Adrenal gland (tissue), 12 donors: ENCODE results near the gene HOXD1. TPM values are rescaled to one million over a fixed set of nuclear protein-coding genes. Genes with fewer than 3 reads are reported as not detected.

Experiments used
- DNase-seq, 7 donors: peaks; one replicate each; pipeline ENCODE4 v3.0.0-alpha.2; 2019 to 2020
- H3K27ac ChIP-seq, 5 donors: fragments of 200-600 bp; sonication (generic) in 4 of 5; 1 replicate in 3 of 5; 2 replicates in 2 of 5; pipeline versions ENCODE4 v1.5.1 to v1.8.0; 2016 to 2020; ENCODE audit warnings: mild to moderate bottlenecking in 1 of 5
- H3K27me3 ChIP-seq: fragments of 200-600 bp; 2 replicates; pipeline ENCODE4 v1.8.0; 2021
- H3K36me3 ChIP-seq, 2 donors: fragments of 200-600 bp; replicated peaks in 1 of 2; 1 replicate in 1 of 2; 2 replicates in 1 of 2; pipeline versions ENCODE4 v1.5.1 to v1.8.0; 2018 to 2022
- H3K4me1 ChIP-seq, 2 donors: fragments of 200-600 bp; replicated peaks in 1 of 2; 1 replicate in 1 of 2; 2 replicates in 1 of 2; pipeline versions ENCODE4 v1.5.1 to v1.8.0; 2018 to 2021
- H3K4me3 ChIP-seq, 4 donors: fragments of 200-600 bp; sonication (generic) in 3 of 4; one replicate each; pipeline ENCODE4 v1.5.1; 2016 to 2018
- H3K9me3 ChIP-seq, 3 donors: fragments of 200-600 bp; sonication (generic) in 1 of 3; replicated peaks in 1 of 3; 1 replicate in 2 of 3; 2 replicates in 1 of 3; pipeline versions ENCODE4 v1.5.1 to v1.8.0; 2016 to 2021
- POLR2A ChIP-seq, 2 donors: fragments of 450-650 bp; IDR thresholded peaks; one replicate each; pipeline ENCODE4 v1.6.1; 2017; ENCODE audit warnings: antibody characterized with exemption in 2 of 2, mild to moderate bottlenecking in 2 of 2, moderate library complexity in 1 of 2
- WGBS, 4 donors: extraction: QIAGEN DNeasy Blood & Tissue Kit in 2 of 4; methylation state at CpG; one replicate each; pipeline versions ENCODE4 v1.1.5 to v1.1.7; 2013 to 2017; 5-methylcytosine and 5-hydroxymethylcytosine counted together
- intact Hi-C, 2 donors: fragments of 100-400 bp; cut with DNase I; formaldehyde crosslinking; loops; one replicate each; pipeline versions ENCODE4 v1.14.1 to v1.15.0; 2022 to 2023
- polyA plus RNA-seq, 3 donors: library from polyadenylated mRNA; stranded (reverse); fragments of 200-250 nt in 2 of 3; fragments of 350-450 nt in 1 of 3; fragmentation: Illumina TruSeq in 1 of 3; extraction: RNeasy Lipid Tissue Mini Kit (QIAGEN cat#74804) in 1 of 3; gene quantifications; one replicate each; pipeline ENCODE4 v1.2.3, GENCODE V29; 2013 to 2014
- total RNA-seq, 9 donors: library from RNA; depleted of rRNA in 4 of 9; stranded (reverse); fragments of >200 nt in 4 of 9; fragments of 120-200 nt in 1 of 9; fragmentation: NEBNext Ultra II Directional in 1 of 9; extraction: Animal tissue kit (Norgen Biotek cat#: 25700) in 1 of 9; gene quantifications; one replicate each; pipeline versions ENCODE4 v1.1.0 to v1.2.4, GENCODE V29; 2013 to 2023
- TF ChIP-seq, protein P1 (sequence below), 6 experiments: fragments of 450-650 bp in 4 of 6; fragments of 200-600 bp in 2 of 6; sonication (generic) in 1 of 6; IDR thresholded peaks; 1 replicate in 5 of 6; 2 replicates in 1 of 6; pipeline versions ENCODE4 v1.5.1 to v1.8.0; 2016 to 2021; ENCODE audit warnings: antibody characterized with exemption in 6 of 6, mild to moderate bottlenecking in 2 of 6, moderate library complexity in 1 of 6
- donor health status: healthy with polysubstance abuse.
- donor health status: Bipolar disorder and iron deficiency.
- donor health status: DM: yes; HTN: yes; CAD: no.
- donor health status: DM: no; HTN: no; CAD: no.
- donor health status: DM: no; HTN: no; CAD: no.
- donor health status: DM: yes; HTN: yes; CAD: no.

HOXD1 gene
- total and polyA plus RNA-seq, 12 donors = 0.18 to 0.72 (median 0.31) TPM; not detected in 4

DNA sequence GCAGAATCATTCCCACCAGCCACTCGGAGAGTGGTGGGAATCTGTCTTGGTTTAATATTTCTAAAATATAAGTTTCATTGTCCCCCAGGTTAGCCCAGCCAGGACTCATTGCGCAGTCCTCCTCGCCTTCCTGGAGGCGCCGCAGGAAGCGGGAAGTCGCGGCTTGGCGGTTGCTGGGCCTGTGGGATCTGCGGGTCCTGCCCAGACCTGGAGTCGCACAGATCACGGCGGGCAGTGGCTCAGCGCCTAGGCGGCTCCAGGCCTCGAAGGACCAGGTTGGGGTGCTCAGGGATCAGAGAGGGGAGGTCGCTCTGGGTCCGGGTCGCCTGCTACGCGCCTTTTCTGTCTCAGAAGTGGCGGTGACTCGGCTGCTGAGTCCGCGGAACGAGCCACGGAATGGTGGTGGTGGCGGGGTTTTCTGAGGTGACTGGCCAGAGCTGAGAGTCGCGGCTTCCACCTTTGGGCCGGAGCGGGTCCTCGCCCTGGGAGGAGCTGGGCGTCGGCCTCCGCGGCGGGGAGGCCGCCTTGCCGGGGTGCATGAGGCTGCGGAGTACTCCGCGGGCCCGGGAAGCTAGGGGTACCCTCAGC lies 28.7 kb upstream of the HOXD1 start:
- WGBS, 4 donors = 55 to 73% (median 61%) methylated on average over 3 to 44 of the region's 44 CpGs
- no peaks in the 10 kb centered on the region for H3K4me1 ChIP-seq
- no peaks in the 10 kb centered on the region for H3K27me3 ChIP-seq

DNA sequence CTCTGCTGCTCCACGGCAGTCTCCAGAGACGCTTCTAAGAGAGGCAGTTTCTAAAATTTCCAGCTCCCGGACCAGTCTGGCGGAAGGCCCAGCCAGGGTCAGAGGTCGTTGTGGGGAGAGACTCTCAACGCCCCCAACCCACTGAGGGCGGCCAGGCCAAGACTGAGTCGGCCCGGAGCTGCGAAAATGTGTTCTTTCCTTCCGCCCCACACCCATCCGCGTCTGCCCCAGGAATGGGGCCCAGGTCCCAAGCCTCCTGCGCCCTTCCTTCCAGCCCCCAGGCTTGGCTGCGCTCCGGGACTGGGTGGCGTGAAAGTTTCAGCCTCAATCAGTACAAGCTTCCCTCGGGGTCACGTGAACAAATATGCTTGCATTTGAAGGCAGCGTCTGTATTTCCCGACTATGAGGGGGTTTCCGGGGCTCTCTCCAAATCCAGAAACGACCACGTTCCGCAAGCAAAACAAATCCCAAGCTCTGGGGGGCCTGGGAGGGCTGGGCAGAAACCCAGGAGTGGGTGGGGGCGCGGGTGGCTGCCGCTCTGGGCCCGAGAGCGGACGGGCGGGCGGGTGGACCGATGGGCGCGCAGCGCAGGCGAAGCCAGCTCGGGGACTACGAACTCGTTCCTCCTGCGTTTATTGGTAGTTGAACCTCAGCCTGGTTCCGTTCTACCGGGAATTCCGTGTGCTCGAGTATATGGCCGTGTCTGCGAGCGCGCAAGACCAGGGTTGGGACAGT lies 28.1 kb upstream of the HOXD1 start:
- WGBS, 4 donors = 43 to 52% (median 48%) methylated on average over 33 to 50 of the region's 50 CpGs
- TF ChIP-seq, protein P1, sequence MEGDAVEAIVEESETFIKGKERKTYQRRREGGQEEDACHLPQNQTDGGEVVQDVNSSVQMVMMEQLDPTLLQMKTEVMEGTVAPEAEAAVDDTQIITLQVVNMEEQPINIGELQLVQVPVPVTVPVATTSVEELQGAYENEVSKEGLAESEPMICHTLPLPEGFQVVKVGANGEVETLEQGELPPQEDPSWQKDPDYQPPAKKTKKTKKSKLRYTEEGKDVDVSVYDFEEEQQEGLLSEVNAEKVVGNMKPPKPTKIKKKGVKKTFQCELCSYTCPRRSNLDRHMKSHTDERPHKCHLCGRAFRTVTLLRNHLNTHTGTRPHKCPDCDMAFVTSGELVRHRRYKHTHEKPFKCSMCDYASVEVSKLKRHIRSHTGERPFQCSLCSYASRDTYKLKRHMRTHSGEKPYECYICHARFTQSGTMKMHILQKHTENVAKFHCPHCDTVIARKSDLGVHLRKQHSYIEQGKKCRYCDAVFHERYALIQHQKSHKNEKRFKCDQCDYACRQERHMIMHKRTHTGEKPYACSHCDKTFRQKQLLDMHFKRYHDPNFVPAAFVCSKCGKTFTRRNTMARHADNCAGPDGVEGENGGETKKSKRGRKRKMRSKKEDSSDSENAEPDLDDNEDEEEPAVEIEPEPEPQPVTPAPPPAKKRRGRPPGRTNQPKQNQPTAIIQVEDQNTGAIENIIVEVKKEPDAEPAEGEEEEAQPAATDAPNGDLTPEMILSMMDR (IDR thresholded peaks at IDR 0.05) = no peak
- no peak for TF ChIP-seq POLR2A (IDR thresholded peaks at IDR 0.05)
- DNase-seq = peak in 1 of 7 donors; percentile 49
- H3K4me3 ChIP-seq = no peak overlapping the region
- no peaks in the 10 kb centered on the region for H3K4me1 ChIP-seq
- peaks cover 0 to 2% of the 10 kb centered on the region in 2 donors for H3K36me3 ChIP-seq
- no peaks in the 10 kb centered on the region for H3K9me3 ChIP-seq
- H3K27ac ChIP-seq = no peak overlapping the region
- intact Hi-C loops = no loop called here
- H3K27me3 ChIP-seq = no peaks in the 10 kb centered on the region

More for the DNA sequence above, 28.7 kb upstream of the HOXD1 start:
- intact Hi-C loops = no loop called here
- Histone ChIP-seq H3K27ac (no peak overlapping the region), H3K9me3 (no peaks in the 10 kb centered on the region), H3K4me3 (no peak overlapping the region), H3K36me3 (peaks cover 0 to 9% of the 10 kb centered on the region in 2 donors)
- DNase-seq = peak in 2 of 7 donors; percentile 21 to 48
- TF ChIP-seq, protein P1 (IDR thresholded peaks at IDR 0.05) = no peak
- TF ChIP-seq POLR2A (IDR thresholded peaks at IDR 0.05) = no peak

DNA sequence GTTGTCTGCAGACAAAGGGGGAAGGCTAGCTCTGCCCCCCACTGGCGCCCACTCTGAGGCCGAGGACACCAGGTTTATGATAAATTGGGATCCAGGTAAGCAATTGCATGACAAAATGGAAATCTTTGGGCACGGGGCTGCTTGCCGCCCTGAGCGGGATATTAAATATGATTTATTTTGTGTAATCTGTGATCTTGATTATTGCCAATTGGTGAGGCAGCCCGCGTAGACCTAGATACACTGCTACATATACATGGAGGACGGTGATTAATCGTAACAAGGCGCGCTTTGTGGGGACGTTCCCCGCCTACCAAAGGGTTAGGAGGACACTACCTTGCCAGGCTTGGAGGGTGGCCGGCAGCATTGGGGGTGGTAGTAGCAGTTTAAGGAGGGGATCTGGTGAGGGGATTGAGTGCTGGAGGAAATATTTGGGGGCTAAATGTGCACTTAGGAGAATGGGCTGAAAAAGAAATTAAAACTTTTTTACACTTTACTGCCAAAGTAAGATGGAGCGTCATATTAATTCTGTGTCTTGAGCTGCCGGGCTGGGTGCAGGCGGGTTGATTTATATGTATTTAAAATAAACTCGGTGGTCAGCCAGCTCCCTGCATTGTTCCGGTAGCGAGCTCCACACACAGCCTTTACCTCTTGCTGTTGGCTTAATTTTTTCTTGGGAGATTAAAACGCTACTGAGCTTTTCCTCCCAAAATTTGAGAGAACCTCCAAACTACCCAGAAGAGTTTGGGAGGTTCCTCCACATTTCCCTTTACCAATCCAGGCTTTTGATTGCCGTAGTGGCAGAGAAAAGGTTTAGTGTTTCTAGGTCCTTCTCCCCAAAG lies 27.3 kb upstream of the HOXD1 start:
- H3K27me3 ChIP-seq = no peaks in the 10 kb centered on the region
- WGBS, 4 donors = 65 to 76% (median 73%) methylated on average over 22 of the region's 22 CpGs
- intact Hi-C loops = no loop called here
- H3K27ac ChIP-seq = no peak overlapping the region
- no peaks in the 10 kb centered on the region for H3K36me3 ChIP-seq
- no peaks in the 10 kb centered on the region for H3K9me3 ChIP-seq
- TF ChIP-seq, protein P1 (IDR thresholded peaks at IDR 0.05) = no peak
- TF ChIP-seq POLR2A (IDR thresholded peaks at IDR 0.05) = no peak
- no peaks in the 10 kb centered on the region for H3K4me1 ChIP-seq
- peak in 1 of 7 donors; percentile 45 for DNase-seq
- no peak overlapping the region for H3K4me3 ChIP-seq
